H1 (cell line): ENCODE data around the gene TSEN2. TPM values are rescaled to one million over a fixed set of nuclear protein-coding genes. Genes with fewer than 3 reads are reported as not detected.

Experiments used
- CTCF ChIA-PET: fragments of 300-600 bp; sonication (Branson Sonifier 250); formaldehyde crosslinking; loops from one replicate; lab custom pipeline; 2021; ENCODE audit not compliant: partially characterized antibody; lab: Charles Lee
- POLR2A ChIA-PET: fragments of 300-600 bp; sonication (Branson Sonifier 250); formaldehyde crosslinking; loops from one replicate; lab custom pipeline; 2021; ENCODE audit warnings: inconsistent platforms; ENCODE audit not compliant: partially characterized antibody; lab: Charles Lee
- DNase-seq, 2 experiments: peaks; one replicate each; pipeline versions ENCODE4 v3.0.0 to v3.0.0-alpha.2; 2010 to 2022; ENCODE audit warnings: low spot score in 2 of 2, low read depth in 1 of 2, mixed read lengths in 1 of 2
- FAIRE-seq: peaks from 2 replicates; lab custom pipeline; 2011; peaks lifted over from hg19 to GRCh38; lab: Jason Lieb, UNC
- H2AFZ ChIP-seq: 2 replicates; pipeline ENCODE4 v1.8.1; 2012; ENCODE audit warnings: low read length, inconsistent platforms
- H2AK5ac ChIP-seq: 2 replicates; pipeline ENCODE4 v1.6.1; 2013; ENCODE audit warnings: low read depth, low read length
- H2BK120ac ChIP-seq: replicated peaks from 2 replicates; pipeline ENCODE3; 2013; ENCODE audit warnings: low read depth, low read length, inconsistent platforms
- H2BK12ac ChIP-seq: 2 replicates; pipeline ENCODE4 v1.6.1; 2013; ENCODE audit warnings: low read depth, low read length
- H2BK15ac ChIP-seq: 2 replicates; pipeline ENCODE4 v1.6.1; 2013; ENCODE audit warnings: low read length
- H2BK20ac ChIP-seq: 2 replicates; pipeline ENCODE4 v1.6.1; 2013; ENCODE audit warnings: low read length
- H2BK5ac ChIP-seq: 2 replicates; pipeline ENCODE4 v1.6.1; 2013; ENCODE audit warnings: low read depth, low read length
- H3K14ac ChIP-seq: 2 replicates; pipeline ENCODE4 v1.6.1; 2013; ENCODE audit warnings: inconsistent platforms; ENCODE audit not compliant: insufficient read length
- H3K18ac ChIP-seq: 2 replicates; pipeline ENCODE4 v1.6.1; 2013; ENCODE audit warnings: low read length; ENCODE audit errors: extremely low read depth
- H3K23ac ChIP-seq: 2 replicates; pipeline ENCODE4 v1.6.1; 2013; ENCODE audit warnings: inconsistent platforms; ENCODE audit not compliant: insufficient read length
- H3K23me2 ChIP-seq: 2 replicates; pipeline ENCODE4 v1.6.1; 2013; ENCODE audit warnings: low read depth, low read length
- H3K27ac ChIP-seq: 2 replicates; pipeline ENCODE4 v1.6.1; 2011; ENCODE audit warnings: low read depth, low read length, inconsistent platforms
- H3K27me3 ChIP-seq, 4 experiments: replicated peaks in 1 of 4; 1 replicate in 1 of 4; 2 replicates in 3 of 4; pipeline versions ENCODE4 v1.6.1 to v1.8.1; 2011 to 2013; ENCODE audit warnings: low read length in 3 of 4, mild to moderate bottlenecking in 3 of 4, inconsistent platforms in 2 of 4, mixed read lengths in 2 of 4, moderate library complexity in 1 of 4; ENCODE audit not compliant: control insufficient read depth in 3 of 4, insufficient read depth in 3 of 4; ENCODE audit errors: extremely low read depth in 1 of 4
- H3K36me3 ChIP-seq, 4 experiments: 2 replicates each; pipeline versions ENCODE4 v1.6.1 to v1.8.1; 2011 to 2013; ENCODE audit warnings: mild to moderate bottlenecking in 4 of 4, low read length in 3 of 4, moderate library complexity in 2 of 4, control low read depth in 1 of 4, inconsistent platforms in 1 of 4; ENCODE audit not compliant: insufficient read depth in 4 of 4, control insufficient read depth in 2 of 4
- H3K4ac ChIP-seq: replicated peaks from 2 replicates; pipeline ENCODE3; 2013; ENCODE audit warnings: low read length, low read depth, mixed read lengths, inconsistent platforms; ENCODE audit not compliant: insufficient read length
- H3K4me1 ChIP-seq, 4 experiments: replicated peaks in 1 of 4; 1 replicate in 1 of 4; 2 replicates in 3 of 4; pipeline versions ENCODE4 v1.6.1 to v1.8.1; 2011 to 2013; ENCODE audit warnings: low read length in 3 of 4, inconsistent platforms in 2 of 4, mixed read lengths in 1 of 4; ENCODE audit not compliant: insufficient read depth in 4 of 4, control insufficient read depth in 3 of 4
- H3K4me2 ChIP-seq, 2 experiments: 2 replicates each; pipeline versions ENCODE4 v1.6.1 to v1.8.1; 2011 to 2013; ENCODE audit warnings: low read depth in 2 of 2, low read length in 2 of 2, control low read depth in 1 of 2, inconsistent platforms in 1 of 2, mild to moderate bottlenecking in 1 of 2; ENCODE audit not compliant: insufficient read depth in 1 of 2
- H3K4me3 ChIP-seq, 4 experiments: fragments of 200-600, 300-600 bp in 1 of 4; sonication (generic), shearing (Covaris generic), sonication (Bioruptor Twin) in 1 of 4; 2 replicates each; pipeline versions ENCODE4 v1.5.1 to v1.8.1; 2011 to 2016; ENCODE audit warnings: low read length in 4 of 4, low read depth in 3 of 4, control low read depth in 2 of 4, inconsistent platforms in 2 of 4, mild to moderate bottlenecking in 2 of 4, mixed read lengths in 1 of 4, moderate library complexity in 1 of 4; ENCODE audit not compliant: insufficient read depth in 2 of 4; ENCODE audit errors: extremely low read depth in 1 of 4
- H3K56ac ChIP-seq: replicated peaks from 2 replicates; pipeline ENCODE3; 2013; ENCODE audit warnings: low read depth, mild to moderate bottlenecking, mixed read lengths, low read length, inconsistent platforms; ENCODE audit not compliant: insufficient read length
- H3K79me1 ChIP-seq: 2 replicates; pipeline ENCODE4 v1.6.1; 2013; ENCODE audit warnings: low read depth, low read length, control low read depth
- H3K79me2 ChIP-seq, 2 experiments: 2 replicates each; pipeline versions ENCODE4 v1.6.1 to v1.8.1; 2012 to 2013; ENCODE audit warnings: low read length in 2 of 2, mild to moderate bottlenecking in 2 of 2, inconsistent platforms in 1 of 2; ENCODE audit not compliant: insufficient read depth in 2 of 2, control insufficient read depth in 1 of 2
- H3K9ac ChIP-seq, 4 experiments: replicated peaks in 1 of 4; 1 replicate in 1 of 4; 2 replicates in 3 of 4; pipeline versions ENCODE4 v1.6.1 to v1.8.1; 2011 to 2013; ENCODE audit warnings: low read depth in 3 of 4, low read length in 3 of 4, control low read depth in 2 of 4, mild to moderate bottlenecking in 2 of 4, moderate library complexity in 2 of 4, inconsistent platforms in 1 of 4; ENCODE audit errors: extremely low read depth in 1 of 4
- H3K9me3 ChIP-seq, 2 experiments: 2 replicates each; pipeline versions ENCODE4 v1.6.1 to v1.8.1; 2012 to 2013; ENCODE audit warnings: mild to moderate bottlenecking in 2 of 2, moderate library complexity in 2 of 2, control low read depth in 1 of 2, inconsistent platforms in 1 of 2, low read depth in 1 of 2, low read length in 1 of 2, mixed read lengths in 1 of 2; ENCODE audit not compliant: insufficient read depth in 2 of 2
- H4K20me1 ChIP-seq, 2 experiments: replicated peaks in 1 of 2; 2 replicates each; pipeline versions ENCODE3 to v1.8.1; 2011 to 2013; ENCODE audit warnings: inconsistent platforms in 2 of 2, low read length in 2 of 2, mild to moderate bottlenecking in 1 of 2; ENCODE audit not compliant: insufficient read depth in 2 of 2, control insufficient read depth in 1 of 2
- H4K5ac ChIP-seq: 2 replicates; pipeline ENCODE4 v1.6.1; 2013; ENCODE audit warnings: low read length, low read depth, mixed read lengths, inconsistent platforms; ENCODE audit not compliant: insufficient read length
- H4K8ac ChIP-seq: 2 replicates; pipeline ENCODE4 v1.8.0; 2013; ENCODE audit warnings: mild to moderate bottlenecking, moderate library complexity, low read length, inconsistent platforms; ENCODE audit not compliant: insufficient read depth; ENCODE audit errors: extremely low read depth
- H4K91ac ChIP-seq: replicated peaks from 2 replicates; pipeline ENCODE3; 2013; ENCODE audit warnings: low read length, mixed read lengths, inconsistent platforms; ENCODE audit not compliant: insufficient read length
- ASH2L ChIP-seq: fragments of 200-600, 300-600 bp; sonication (generic); IDR thresholded peaks from one replicate; pipeline ENCODE4 v1.7.1; 2017; ENCODE audit warnings: low read length
- BACH1 ChIP-seq: IDR thresholded peaks from 2 replicates; pipeline ENCODE4 v1.6.1; 2012; ENCODE audit warnings: low read length, improper control_type of control experiment
- BRCA1 ChIP-seq: IDR thresholded peaks from 2 replicates; pipeline ENCODE4 v1.6.1; 2012; ENCODE audit warnings: low read depth, low read length, improper control_type of control experiment
- CBX5 ChIP-seq: fragments of 300-800, 300-1000 bp; sonication (generic); IDR thresholded peaks from 2 replicates; pipeline ENCODE4 v1.7.1; 2016; ENCODE audit warnings: antibody characterized with exemption, low read length, low read depth
- CEBPB ChIP-seq: IDR thresholded peaks from 2 replicates; pipeline ENCODE4 v1.6.1; 2012; ENCODE audit warnings: low read depth, low read length
- EGR1 ChIP-seq: IDR thresholded peaks from 2 replicates; pipeline ENCODE4 v1.6.1; 2011; ENCODE audit warnings: low read depth, low read length, borderline replicate concordance
- KDM1A ChIP-seq: fragments of 200-600, 300-600 bp; sonication (generic); IDR thresholded peaks from 2 replicates; pipeline ENCODE4 v1.7.1; 2016; ENCODE audit warnings: mild to moderate bottlenecking, low read length, borderline replicate concordance
- MAX ChIP-seq: IDR thresholded peaks from 2 replicates; pipeline ENCODE4 v1.6.1; 2012; ENCODE audit warnings: inconsistent platforms
- PHF8 ChIP-seq: fragments of 200-600 bp; sonication (generic); conservative IDR thresholded peaks from 2 replicates; pipeline ENCODE4 v1.7.1; 2012; ENCODE audit warnings: low read depth, mild to moderate bottlenecking, inconsistent platforms, low read length, moderate library complexity
- RNF2 ChIP-seq: fragments of 200-900, 300-1000 bp; sonication (generic); IDR thresholded peaks from 2 replicates; pipeline ENCODE4 v1.7.1; 2016; ENCODE audit warnings: borderline replicate concordance, low read depth, mild to moderate bottlenecking, antibody characterized with exemption, low read length; ENCODE audit not compliant: poor library complexity, severe bottlenecking; ENCODE audit errors: missing control alignments
- RXRA ChIP-seq: IDR thresholded peaks from 2 replicates; pipeline ENCODE4 v1.6.1; 2011; ENCODE audit warnings: low read depth, mild to moderate bottlenecking, low read length, moderate library complexity; ENCODE audit not compliant: insufficient read depth
- WGBS, 2 experiments: shearing (Covaris generic) in 1 of 2; methylation state at CpG; one replicate each; pipeline versions ENCODE4 v1.1.6 to v1.1.7; 2013 to 2015; ENCODE audit warnings: low lambda C conversion rate in 2 of 2, mixed read lengths in 2 of 2, inconsistent platforms in 1 of 2, low coverage in 1 of 2, missing lambda C conversion rate in 1 of 2; ENCODE audit not compliant: insufficient replicate concordance in 2 of 2, insufficient coverage in 1 of 2, insufficient read length in 1 of 2; ENCODE audit errors: extremely low coverage in 1 of 2, missing lambda C conversion rate in 1 of 2; 5-methylcytosine and 5-hydroxymethylcytosine counted together
- polyA plus RNA-seq, 7 experiments: library from polyadenylated mRNA; depleted of rRNA in 3 of 7; stranded (reverse) in 5 of 7; unstranded in 2 of 7; fragments of >200 nt in 5 of 7; fragments of 200-250 nt in 2 of 7; gene quantifications; 1 replicate in 5 of 7; 2 replicates in 1 of 7; 4 replicates in 1 of 7; pipeline versions ENCODE4 v1.2.1 to v1.2.3, GENCODE V29; 2011 to 2013; ENCODE audit warnings: missing spikeins in 2 of 7, mixed read lengths in 2 of 7
- total RNA-seq: library from RNA; stranded (reverse); fragmentation: NEBNext Ultra II Directional; extraction: Animal tissue kit (Norgen Biotek cat#: 25700); gene quantifications from 2 replicates; pipeline ENCODE4 v1.2.1, GENCODE V29; 2021
- TF ChIP-seq, protein P1 (sequence below): IDR thresholded peaks from 2 replicates; pipeline ENCODE4 v1.6.1; 2012; ENCODE audit warnings: low read length, inconsistent platforms

Gene TSEN2
- total and polyA plus RNA-seq, 2 of the 8 experiments (the other 6 are each of a cell fraction or from before 2014, with no cell fraction given), result 16.1 to 22.4 TPM

GRCh38 chr3:12473511-12473910 lies 10.8 kb upstream of the TSEN2 start:
- 84% methylated on average over 9 of the region's 9 CpGs; no CpG with 5 or more reads in 1 of the 2 experiments for WGBS, 2 experiments
- no peak overlapping the region for H3K4me3 ChIP-seq
- H2BK20ac ChIP-seq, result no peak overlapping the region
- H4K5ac ChIP-seq, result no peak overlapping the region
- no peak overlapping the region for H3K9ac ChIP-seq
- H2AK5ac ChIP-seq, result no peak overlapping the region
- no peaks in the 10 kb centered on the region for H3K27me3 ChIP-seq
- no peaks in the 10 kb centered on the region for H3K79me2 ChIP-seq
- H3K27ac ChIP-seq, result no peak overlapping the region
- H2BK12ac ChIP-seq, result no peak overlapping the region
- H4K91ac ChIP-seq, result no peak overlapping the region
- H3K79me1 ChIP-seq, result no peaks in the 10 kb centered on the region
- no peaks in the 10 kb centered on the region for H3K36me3 ChIP-seq
- peaks cover 0 to 4% (median 0%) of the 10 kb centered on the region in 4 experiments; a peak in 1 of 7 replicates for H3K4me1 ChIP-seq
- no peak overlapping the region for H3K4ac ChIP-seq
- no peak overlapping the region for H4K8ac ChIP-seq
- no peak overlapping the region for H3K23ac ChIP-seq
- no peak overlapping the region; the same call in 1 of the 2 replicates for H2AFZ ChIP-seq
- no peak overlapping the region for H2BK15ac ChIP-seq
- no peak overlapping the region for H3K14ac ChIP-seq
- H3K4me2 ChIP-seq, result no peak overlapping the region
- ChIA-PET POLR2A (interaction anchor here (2.5 kb wide), 1 partner anchor 11 kb away, joined by 9 read pairs; the partner anchor contains the start of gene TSEN2), CTCF (interaction anchor here (0.8 to 5.3 kb wide), 2 partner anchors 16 to 121 kb away, joined by 4 to 25 read pairs; no protein-coding TSS in a partner anchor)
- no peaks in the 10 kb centered on the region for H4K20me1 ChIP-seq
- no peak for FAIRE-seq
- no peak overlapping the region for H2BK5ac ChIP-seq
- no peak overlapping the region for H3K56ac ChIP-seq
- H2BK120ac ChIP-seq, result no peak overlapping the region
- no peak for DNase-seq
- no peaks in the 10 kb centered on the region for H3K23me2 ChIP-seq
- H3K18ac ChIP-seq, result no peak overlapping the region
- no peaks in the 10 kb centered on the region for H3K9me3 ChIP-seq
- no peak for TF ChIP-seq PHF8
- no peak for TF ChIP-seq EGR1
- TF ChIP-seq BACH1, result no peak
- no peak for TF ChIP-seq RNF2
- no peak for TF ChIP-seq MAX
- TF ChIP-seq RXRA, result no peak
- TF ChIP-seq, protein P1, sequence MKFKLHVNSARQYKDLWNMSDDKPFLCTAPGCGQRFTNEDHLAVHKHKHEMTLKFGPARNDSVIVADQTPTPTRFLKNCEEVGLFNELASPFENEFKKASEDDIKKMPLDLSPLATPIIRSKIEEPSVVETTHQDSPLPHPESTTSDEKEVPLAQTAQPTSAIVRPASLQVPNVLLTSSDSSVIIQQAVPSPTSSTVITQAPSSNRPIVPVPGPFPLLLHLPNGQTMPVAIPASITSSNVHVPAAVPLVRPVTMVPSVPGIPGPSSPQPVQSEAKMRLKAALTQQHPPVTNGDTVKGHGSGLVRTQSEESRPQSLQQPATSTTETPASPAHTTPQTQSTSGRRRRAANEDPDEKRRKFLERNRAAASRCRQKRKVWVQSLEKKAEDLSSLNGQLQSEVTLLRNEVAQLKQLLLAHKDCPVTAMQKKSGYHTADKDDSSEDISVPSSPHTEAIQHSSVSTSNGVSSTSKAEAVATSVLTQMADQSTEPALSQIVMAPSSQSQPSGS, result no peak
- no peak for TF ChIP-seq CBX5
- TF ChIP-seq CEBPB, result no peak
- TF ChIP-seq ASH2L, result no peak
- no peak for TF ChIP-seq KDM1A
- no peak for TF ChIP-seq BRCA1
